Stimulated activated CD4-positive, alpha-beta T cell treated with anti-CD3 and anti-CD28 coated beads, Interleukin-1b, Interleukin-23, amount 100 ng/mL, for 4 hours (primary cell): ENCODE measurements around the gene WDR55.
"Not testable (repeated sequence)": the region's sequence is repeated elsewhere in the genome, so short reads cannot be mapped to it uniquely, and the experiment has no call there.

Experiments used
- DNase-seq, 2 donors: peaks; one replicate each; pipeline ENCODE4 v3.0.0-alpha.2; 2020; ENCODE audit warnings: low read depth in 2 of 2

The WDR55 gene, protein sequence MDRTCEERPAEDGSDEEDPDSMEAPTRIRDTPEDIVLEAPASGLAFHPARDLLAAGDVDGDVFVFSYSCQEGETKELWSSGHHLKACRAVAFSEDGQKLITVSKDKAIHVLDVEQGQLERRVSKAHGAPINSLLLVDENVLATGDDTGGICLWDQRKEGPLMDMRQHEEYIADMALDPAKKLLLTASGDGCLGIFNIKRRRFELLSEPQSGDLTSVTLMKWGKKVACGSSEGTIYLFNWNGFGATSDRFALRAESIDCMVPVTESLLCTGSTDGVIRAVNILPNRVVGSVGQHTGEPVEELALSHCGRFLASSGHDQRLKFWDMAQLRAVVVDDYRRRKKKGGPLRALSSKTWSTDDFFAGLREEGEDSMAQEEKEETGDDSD

GRCh38 chr5:140664359-140665119 lies at the start of gene WDR55:
WDR55 (plus strand) TSS chr5:140664904; CDS start chr5:140664913, 9 bp downstream.
- peak; percentile 91 to 96 for DNase-seq

DNA sequence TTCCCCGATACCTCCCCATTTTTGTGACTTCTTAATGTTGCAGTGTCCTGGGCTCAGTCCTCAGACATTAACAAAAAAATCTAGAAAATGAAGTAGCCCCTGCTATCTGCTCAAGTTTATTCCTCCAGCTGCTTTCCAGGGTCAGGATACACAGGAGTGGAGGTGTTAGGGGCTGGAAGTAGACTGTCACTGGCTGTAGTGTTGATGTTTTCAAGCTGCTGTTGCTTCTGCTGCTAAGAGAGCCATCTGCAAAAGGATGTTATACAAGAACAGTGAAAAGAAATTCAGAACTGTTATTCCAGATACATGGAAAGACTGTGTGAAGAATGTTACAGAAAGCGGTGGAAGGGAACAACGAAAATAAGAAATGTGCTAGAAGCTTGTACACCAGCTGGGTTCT lies 42.4 kb upstream of the WDR55 start:
- no peak for DNase-seq

- not testable (repeated sequence) for DNase-seq
These were observed 41.6 kb upstream of the WDR55 start for GRCh38 chr5:140623061-140623460.

DNA sequence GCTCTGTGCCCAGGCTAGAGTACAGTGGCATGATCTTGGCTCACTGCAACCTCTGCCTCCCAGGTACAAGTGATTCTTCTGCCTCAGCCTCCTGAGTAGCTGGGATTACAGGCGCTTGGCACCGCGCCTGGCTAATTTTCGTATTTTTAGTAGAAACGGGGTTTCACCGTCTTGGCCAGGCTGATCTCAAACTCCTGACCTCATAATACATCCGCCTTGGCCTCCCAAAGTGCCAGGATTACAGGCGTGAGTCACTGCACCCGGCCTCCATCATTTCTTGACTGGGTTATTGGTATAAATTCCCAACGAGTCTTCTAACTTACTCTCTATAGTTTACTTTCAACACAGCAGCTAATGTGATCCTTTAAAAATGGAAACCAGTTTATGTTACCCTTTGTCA lies 39.8 kb upstream of the WDR55 start:
- DNase-seq = not testable (repeated sequence)

DNA sequence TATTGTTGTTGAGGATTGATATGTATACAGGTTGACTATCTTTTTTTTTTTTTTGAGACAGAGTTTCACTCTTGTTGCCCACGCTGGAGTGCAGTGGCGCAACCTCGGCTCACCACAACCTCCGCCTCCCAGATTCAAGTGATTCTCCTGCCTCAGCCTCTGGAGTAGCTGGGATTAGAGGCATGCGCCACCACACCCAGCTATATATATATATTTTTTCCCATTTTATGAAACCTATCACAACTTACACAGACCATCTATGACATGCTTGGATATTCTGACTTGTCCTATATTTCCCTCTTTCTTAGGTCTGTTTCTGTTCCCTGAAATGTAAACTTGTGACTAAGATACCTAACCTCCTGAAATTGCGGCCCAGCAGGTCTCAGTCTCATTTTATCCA lies 36.7 kb upstream of the WDR55 start:
- DNase-seq = no peak

- DNase-seq = no peak
These were observed 36.0 kb upstream of the WDR55 start for GRCh38 chr5:140628711-140629110.

DNA sequence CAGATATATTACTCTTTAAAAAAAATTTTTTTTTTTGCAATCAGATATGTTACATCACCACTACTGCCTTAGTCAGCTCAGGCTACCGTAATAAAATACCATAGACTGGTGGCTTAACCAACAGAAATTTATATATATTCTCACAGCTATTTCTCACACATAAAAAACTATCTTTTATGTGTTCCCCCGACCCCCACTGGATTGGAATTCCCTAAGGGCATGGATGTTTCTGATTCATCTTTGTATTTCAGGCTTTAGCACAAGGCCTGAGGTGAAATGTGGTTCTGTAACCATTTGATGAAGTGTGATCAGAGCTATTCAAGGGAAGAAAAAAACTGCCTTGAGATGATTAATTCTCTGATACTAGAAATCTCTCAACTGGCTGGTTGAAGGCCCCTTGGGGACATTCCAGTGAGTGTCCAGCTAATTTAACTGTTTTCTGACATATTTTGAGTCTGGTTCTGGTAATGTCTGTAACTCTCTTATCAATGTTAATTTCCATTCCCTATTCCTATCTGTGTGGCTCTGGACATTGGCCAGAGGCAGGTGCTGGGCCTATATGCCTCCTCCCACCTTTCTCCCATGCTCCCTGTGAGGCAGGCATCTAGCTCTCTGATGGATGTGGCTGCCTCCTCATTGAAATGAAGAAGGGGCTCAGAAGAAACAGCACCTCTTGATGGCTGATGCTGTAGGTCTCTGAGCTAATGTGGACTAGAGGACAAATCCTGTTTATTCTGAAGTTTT lies 34.2 kb upstream of the WDR55 start:
- DNase-seq = no peak

DNA sequence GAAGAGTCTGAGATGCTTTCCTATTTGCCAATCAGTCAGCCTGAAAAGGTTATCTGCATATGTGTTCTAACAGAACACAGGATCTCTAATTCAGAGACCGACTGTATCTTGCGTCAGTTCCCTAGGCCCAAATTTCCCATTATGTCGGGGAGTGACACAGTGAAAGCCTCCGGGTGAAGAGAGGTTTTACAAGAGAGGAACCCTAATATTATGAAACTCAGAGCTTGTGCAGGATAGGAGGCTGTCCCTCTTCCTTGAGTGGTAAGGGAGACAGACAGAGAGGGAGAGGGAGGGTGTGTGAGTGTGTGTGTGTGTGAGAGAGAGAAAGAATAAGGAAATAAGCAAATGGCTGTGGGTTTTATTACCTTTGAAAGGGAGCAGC lies 33.7 kb upstream of the WDR55 start:
- no peak for DNase-seq

GRCh38 chr5:140631831-140632365 lies 32.8 kb upstream of the WDR55 start:
- peak; percentile 9 to 19 for DNase-seq

DNA sequence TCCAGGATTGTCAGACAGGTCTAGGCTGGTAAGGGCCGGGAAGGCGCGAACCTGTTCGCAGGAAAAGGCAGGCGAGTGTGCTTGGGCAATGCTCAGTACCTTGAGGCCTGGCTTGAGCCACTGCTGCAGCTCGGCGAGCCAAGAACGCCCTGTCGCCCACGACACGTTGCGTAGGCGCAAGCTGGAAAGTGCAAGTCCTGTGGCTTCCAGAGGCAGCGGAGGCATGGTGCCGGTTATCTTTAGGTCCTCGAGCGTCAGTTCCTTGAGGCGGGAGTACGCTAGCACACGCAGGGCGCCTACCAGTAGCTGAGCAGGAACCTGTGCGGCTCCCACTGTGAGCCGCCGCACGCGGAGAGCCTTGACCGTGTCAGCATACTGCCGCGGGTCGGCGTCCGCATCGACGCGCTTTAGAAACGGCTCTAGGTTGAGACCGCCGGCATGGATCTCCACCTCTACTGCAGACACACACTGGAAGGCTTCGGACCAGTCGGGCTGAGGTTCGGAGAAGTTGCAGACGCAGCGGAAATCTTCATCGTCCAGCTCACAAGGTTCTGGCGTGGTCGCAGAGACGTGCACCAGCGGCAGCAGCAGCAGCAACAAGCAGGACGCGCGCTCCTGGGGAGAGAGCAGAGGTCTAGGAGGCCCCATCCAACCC lies 32.2 kb upstream of the WDR55 start:
- peak; percentile 15 to 40 for DNase-seq

GRCh38 chr5:140633021-140633471 lies 31.7 kb upstream of the WDR55 start, which contains the start of gene CD14:
CD14 (minus strand) TSS chr5:140633175; CDS start chr5:140633071, 104 bp downstream.
- no peak for DNase-seq

DNA sequence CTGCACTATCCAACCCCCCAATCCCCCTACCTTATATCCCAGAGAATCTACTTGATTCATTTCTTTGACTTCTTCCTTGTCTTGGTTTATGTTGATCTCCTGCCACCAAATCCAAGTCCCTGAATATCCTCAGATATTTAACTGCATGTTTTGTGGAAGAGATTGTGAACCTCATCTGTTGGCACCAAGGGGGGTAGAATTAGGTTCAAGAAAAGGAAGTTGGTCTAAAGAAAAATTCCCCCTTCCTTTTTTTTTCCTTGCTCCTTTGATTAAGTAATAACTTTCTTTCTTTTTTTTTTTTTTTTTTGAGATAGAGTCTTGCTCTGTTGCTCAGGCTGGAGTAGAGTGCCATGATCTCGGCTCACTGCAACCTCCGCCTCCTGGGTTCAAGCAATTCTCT lies 31.2 kb upstream of the WDR55 start:
- DNase-seq = no peak

DNA sequence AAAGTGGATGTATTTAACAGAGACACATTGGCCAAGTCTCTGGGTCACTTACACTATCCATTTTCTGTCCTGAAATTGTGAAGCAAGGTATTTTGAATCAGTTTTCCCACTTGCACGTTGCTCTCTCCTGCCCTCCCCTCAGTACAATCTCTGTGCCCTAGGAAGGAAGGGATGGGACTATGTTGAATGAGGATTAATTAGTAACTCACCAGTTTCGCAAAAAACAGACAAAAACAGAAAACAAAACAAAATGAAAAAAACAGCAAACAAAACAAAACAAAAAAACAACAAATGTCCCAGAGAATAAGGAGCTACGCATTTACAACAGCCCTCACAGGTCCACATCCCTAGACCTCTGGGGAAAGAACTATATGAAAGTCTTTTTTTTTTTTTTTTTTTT lies 30.6 kb upstream of the WDR55 start:
- no peak for DNase-seq

- no peak for DNase-seq
These were observed 29.1 kb upstream of the WDR55 start for GRCh38 chr5:140635291-140636257.

GRCh38 chr5:140637371-140638100 lies 27.2 kb upstream of the WDR55 start:
- DNase-seq = no peak

GRCh38 chr5:140638898-140639147 lies 25.9 kb upstream of the WDR55 start:
- DNase-seq = not testable (repeated sequence)

DNA sequence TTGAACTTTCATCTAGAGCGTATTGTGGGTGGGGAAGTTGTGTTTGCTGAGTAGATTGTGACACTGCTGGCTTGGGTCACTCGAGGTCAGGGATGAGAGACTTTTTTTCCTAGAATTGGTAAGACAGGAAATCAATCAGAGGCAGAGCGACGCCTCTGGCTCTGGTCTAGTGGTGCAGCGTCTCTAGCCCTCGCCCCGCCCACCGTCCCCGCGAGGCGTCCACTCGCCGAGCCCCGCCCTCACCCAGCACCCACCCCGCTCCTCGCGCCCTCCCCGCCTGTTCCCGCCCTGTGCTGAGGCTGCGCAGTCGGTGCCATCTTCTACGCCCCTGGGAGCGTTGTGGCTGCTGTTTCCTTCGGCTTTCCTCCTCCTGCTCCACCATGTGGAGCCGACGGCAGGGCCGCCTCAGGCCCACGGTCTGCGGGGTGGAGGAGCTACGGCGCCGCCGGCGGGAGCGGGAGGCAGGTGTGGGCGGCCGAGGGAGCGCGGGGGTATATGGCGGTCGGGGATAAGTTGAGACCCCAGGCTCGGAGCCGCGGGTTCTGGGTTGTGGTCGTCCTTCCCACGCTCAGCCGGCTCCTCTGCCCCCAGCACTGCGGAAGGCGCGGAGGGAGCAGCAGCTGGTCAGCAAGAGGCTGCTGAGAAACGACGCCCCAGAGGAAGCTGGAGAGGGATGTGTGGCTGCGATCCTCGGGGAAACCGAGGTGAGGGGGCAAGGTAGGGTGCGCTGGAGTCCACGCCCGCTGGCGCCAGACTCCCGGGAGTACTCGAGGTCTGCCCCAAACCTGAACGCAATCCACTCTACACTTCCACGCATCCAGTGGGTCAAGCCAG lies 25.3 kb upstream of the WDR55 start, which contains the start of gene TMCO6:
TSS of gene TMCO6 (plus strand) at position 304 of the 834 bp plus-strand sequence. CDS start at position 381, 77 bp downstream.
- DNase-seq = peak; percentile 95 to 98

- no peak for DNase-seq
These were observed 23.0 kb upstream of the WDR55 start for GRCh38 chr5:140641716-140642115.

DNA sequence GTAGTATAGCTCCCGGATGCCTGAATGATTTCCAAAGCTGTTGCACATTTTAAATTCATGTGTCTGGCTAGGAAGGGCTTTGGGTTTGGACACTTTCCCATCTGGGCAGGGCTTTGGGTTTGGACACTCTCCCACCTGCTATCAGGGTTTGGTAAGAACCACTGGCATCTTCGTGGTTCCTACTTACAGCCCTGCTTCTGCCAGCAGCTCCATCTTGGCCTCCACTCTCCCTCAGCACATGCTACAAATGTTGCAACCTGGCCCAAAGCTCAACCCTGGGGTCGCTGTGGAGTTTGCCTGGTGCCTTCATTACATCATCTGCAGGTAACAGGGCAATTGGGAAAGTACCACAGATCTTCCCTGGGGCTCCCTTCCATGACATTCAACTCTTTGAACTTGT lies 22.0 kb upstream of the WDR55 start:
- no peak for DNase-seq
